Upper lobe of left lung (tissue), 6 donors: Measurements from ENCODE around the gene TPGS1. TPM values are rescaled to one million over a fixed set of nuclear protein-coding genes. Genes with fewer than 3 reads are reported as not detected.

ENCODE experiments used
- ATAC-seq, 2 donors: fragments of 200-7000 bp; cut with Tn5 transposase; one replicate each; pipeline ENCODE4 v1.9.1; 2022; ENCODE audit warnings: mild to moderate bottlenecking in 2 of 2, moderate library complexity in 2 of 2; ENCODE audit not compliant: low FRiP score in 2 of 2
- DNase-seq, 2 donors: peaks; one replicate each; pipeline ENCODE4 v3.0.0-alpha.2; 2019 to 2020
- H3K27ac ChIP-seq, 4 donors: fragments of 200-600 bp; sonication (generic); one replicate each; pipeline ENCODE4 v1.5.1; 2016 to 2019
- H3K27me3 ChIP-seq, 4 donors: fragments of 200-600 bp; sonication (generic); one replicate each; pipeline ENCODE4 v1.5.1; 2017 to 2019
- H3K36me3 ChIP-seq, 4 donors: fragments of 200-600 bp; sonication (generic); one replicate each; pipeline ENCODE4 v1.5.1; 2016 to 2019
- H3K4me1 ChIP-seq, 4 donors: fragments of 200-600 bp; sonication (generic); one replicate each; pipeline ENCODE4 v1.5.1; 2018 to 2019
- H3K4me3 ChIP-seq, 4 donors: fragments of 200-600 bp; sonication (generic); one replicate each; pipeline ENCODE4 v1.5.1; 2017 to 2019; ENCODE audit warnings: mild to moderate bottlenecking in 2 of 4, moderate library complexity in 1 of 4
- H3K9me3 ChIP-seq, 4 donors: fragments of 200-600 bp; sonication (generic); one replicate each; pipeline ENCODE4 v1.5.1; 2018 to 2019
- CTCF ChIP-seq, 6 experiments: fragments of 450-650 bp in 4 of 6; fragments of 200-600 bp in 2 of 6; sonication (generic) in 2 of 6; IDR thresholded peaks; one replicate each; pipeline ENCODE4 v1.5.1; 2016 to 2019; ENCODE audit warnings: antibody characterized with exemption in 6 of 6
- EP300 ChIP-seq, 4 donors: sonication (generic); formaldehyde crosslinking; IDR thresholded peaks; one replicate each; pipeline ENCODE4 v1.5.1; 2017; ENCODE audit warnings: antibody characterized with exemption in 4 of 4, control low read depth in 2 of 4
- POLR2A ChIP-seq, 4 donors: fragments of 450-650 bp; IDR thresholded peaks; one replicate each; pipeline ENCODE4 v1.5.1; 2016 to 2017; ENCODE audit warnings: antibody characterized with exemption in 4 of 4, mild to moderate bottlenecking in 2 of 4
- POLR2AphosphoS5 ChIP-seq, 2 donors: sonication (generic); formaldehyde crosslinking; IDR thresholded peaks; one replicate each; pipeline ENCODE4 v1.5.1; 2017; ENCODE audit warnings: antibody characterized with exemption in 2 of 2
- WGBS, 2 donors: methylation state at CpG; one replicate each; pipeline ENCODE4 v1.1.5; 2017 to 2018; 5-methylcytosine and 5-hydroxymethylcytosine counted together
- total RNA-seq, 6 donors: library from RNA; depleted of rRNA in 4 of 6; stranded (reverse); fragments of >200 nt in 4 of 6; gene quantifications; one replicate each; pipeline versions ENCODE4 v1.1.0 to v1.2.1, GENCODE V29; 2016 to 2021
- donor health status: DM: no; HTN: no; CAD: no; lungs with moderate emphysema.
- donor health status: DM: no; HTN: yes; CAD: no; lungs with severe emphysema.

The TPGS1 gene
- total RNA-seq, 6 donors from 2014 or later: 30.9 to 67.1 (median 40.1) TPM

GRCh38 chr19:460877-461720, 46.2 kb upstream of the TPGS1 start, which contains the start of gene SHC2:
Gene SHC2, minus strand, starts transcription at chr19:461033. Its CDS starts 37 bp downstream, at chr19:460996.
- TF ChIP-seq POLR2A (IDR thresholded peaks at IDR 0.05): no peak
- no peak for TF ChIP-seq EP300 (IDR thresholded peaks at IDR 0.05)
- TF ChIP-seq CTCF (IDR thresholded peaks at IDR 0.05): no peak
- peak in 1 of 2 donors; percentile 51 for TF ChIP-seq POLR2AphosphoS5 (IDR thresholded peaks at IDR 0.05)
- peaks cover 0 to 21% (median 5%) of the 10 kb centered on the region in 4 donors for H3K27me3 ChIP-seq
- no peaks in the 10 kb centered on the region for H3K36me3 ChIP-seq
- DNase-seq (peak in 1 of 2 donors; percentile 89), ATAC-seq (peak in 1 of 2 donors; percentile 70)
- peak within 1 kb of the TSS; percentile 67 to 77 (median 74) for H3K4me3 ChIP-seq
- H3K27ac ChIP-seq: peak within 1 kb of the TSS; percentile 76 to 92 (median 82)
- 0% methylated on average over 19 of the region's 85 CpGs; no CpG with 5 or more reads in 1 of the 2 donors for WGBS, 2 donors
- H3K4me1 ChIP-seq: peaks cover 12 to 28% (median 15%) of the 10 kb centered on the region in 4 donors
- H3K9me3 ChIP-seq: no peaks in the 10 kb centered on the region

GRCh38 chr19:461721-462551, 45.4 kb upstream of the TPGS1 start:
- H3K4me3 ChIP-seq: peak overlapping the region; percentile 2 to 77 (median 64)
- no peaks in the 10 kb centered on the region for H3K9me3 ChIP-seq
- 4 to 10% methylated on average over 5 to 38 of the region's 60 CpGs for WGBS, 2 donors
- TF ChIP-seq EP300 (IDR thresholded peaks at IDR 0.05) (no peak), POLR2A (IDR thresholded peaks at IDR 0.05) (peak in 1 of 4 donors; percentile 43), CTCF (IDR thresholded peaks at IDR 0.05) (no peak), POLR2AphosphoS5 (IDR thresholded peaks at IDR 0.05) (peak in 1 of 2 donors; percentile 44)
- peaks cover 0 to 21% (median 5%) of the 10 kb centered on the region in 4 donors for H3K27me3 ChIP-seq
- peak in 1 of 2 donors; percentile 55 for ATAC-seq
- H3K4me1 ChIP-seq: peaks cover 12 to 28% (median 15%) of the 10 kb centered on the region in 4 donors
- no peaks in the 10 kb centered on the region for H3K36me3 ChIP-seq
- peak; percentile 51 to 89 for DNase-seq
- peak overlapping the region in 3 of 4 donors; percentile 71 to 82 (median 71) for H3K27ac ChIP-seq

- 89 to 92% methylated on average over 2 to 30 of the region's 35 CpGs for WGBS, 2 donors
- TF ChIP-seq POLR2A (IDR thresholded peaks at IDR 0.05) (no peak), CTCF (IDR thresholded peaks at IDR 0.05) (no peak), EP300 (IDR thresholded peaks at IDR 0.05) (no peak), POLR2AphosphoS5 (IDR thresholded peaks at IDR 0.05) (no peak)
- Histone ChIP-seq H3K27me3 (peaks cover 0 to 21% (median 5%) of the 10 kb centered on the region in 4 donors), H3K4me1 (peaks cover 12 to 28% (median 15%) of the 10 kb centered on the region in 4 donors), H3K4me3 (no peak overlapping the region), H3K9me3 (no peaks in the 10 kb centered on the region), H3K36me3 (no peaks in the 10 kb centered on the region), H3K27ac (no peak overlapping the region)
- DNase-seq (peak in 1 of 2 donors; percentile 80), ATAC-seq (peak in 1 of 2 donors; percentile 20)
Observed at GRCh38 chr19:463483-464207, 43.7 kb upstream of the TPGS1 start.

- TF ChIP-seq EP300 (IDR thresholded peaks at IDR 0.05) (no peak), POLR2A (IDR thresholded peaks at IDR 0.05) (no peak), POLR2AphosphoS5 (IDR thresholded peaks at IDR 0.05) (no peak)
- Histone ChIP-seq H3K4me1 (peaks cover 9 to 26% (median 15%) of the 10 kb centered on the region in 4 donors), H3K27me3 (peaks cover 0 to 21% (median 5%) of the 10 kb centered on the region in 4 donors), H3K9me3 (no peaks in the 10 kb centered on the region), H3K36me3 (no peaks in the 10 kb centered on the region), H3K4me3 (no peak overlapping the region), H3K27ac (no peak overlapping the region)
- WGBS, 2 donors: 90 to 92% methylated on average over 5 to 6 of the region's 9 CpGs
- DNase-seq: peak in 1 of 2 donors; percentile 62
- no peak for ATAC-seq
Observed at GRCh38 chr19:464208-464545, 43.1 kb upstream of the TPGS1 start.
